CD4-positive, alpha-beta T cell (primary cell): ENCODE data around the gene MLIP. TPM values are rescaled to one million over a fixed set of nuclear protein-coding genes. Genes with fewer than 3 reads are reported as not detected.

Source experiments
- ATAC-seq: fragments of 200-7000 bp; cut with Tn5 transposase; one replicate; pipeline ENCODE4 v1.10.0; 2022; ENCODE audit warnings: mild to moderate bottlenecking; ENCODE audit not compliant: poor library complexity
- CTCF ChIA-PET: fragments of 350-600 bp; sonication (Branson Sonifier 250); formaldehyde crosslinking; loops from one replicate; lab custom pipeline; 2021; ENCODE audit warnings: antibody characterized with exemption, inconsistent platforms; lab: Charles Lee
- POLR2A ChIA-PET: fragments of 350-600 bp; sonication (Branson Sonifier 250); formaldehyde crosslinking; loops from one replicate; lab custom pipeline; 2021; ENCODE audit warnings: antibody characterized with exemption, inconsistent platforms; lab: Charles Lee
- DNase-seq, 14 experiments: peaks; one replicate each; pipeline ENCODE4 v3.0.0-alpha.2; 2013 to 2020; ENCODE audit warnings: mixed read lengths in 2 of 14
- H3K27ac ChIP-seq, 2 donors: one replicate each; pipeline versions ENCODE4 v1.5.1 to v1.7.0; 2013; ENCODE audit warnings: low read length in 2 of 2, low read depth in 1 of 2, mild to moderate bottlenecking in 1 of 2
- H3K27me3 ChIP-seq, 2 experiments: 1 replicate in 1 of 2; 2 replicates in 1 of 2; pipeline versions ENCODE4 v1.6.1 to v1.7.0; 2013; ENCODE audit warnings: low read length in 2 of 2, control low read depth in 1 of 2, mild to moderate bottlenecking in 1 of 2, moderate library complexity in 1 of 2; ENCODE audit not compliant: insufficient read depth in 2 of 2, control insufficient read depth in 1 of 2
- H3K36me3 ChIP-seq: one replicate; pipeline ENCODE4 v1.6.1; 2013; ENCODE audit warnings: low read length, control low read depth; ENCODE audit not compliant: insufficient read depth
- H3K4me1 ChIP-seq: one replicate; pipeline ENCODE4 v1.6.1; 2013; ENCODE audit warnings: low read length, control low read depth; ENCODE audit not compliant: insufficient read depth
- H3K4me3 ChIP-seq: one replicate; pipeline ENCODE4 v1.5.1; 2013; ENCODE audit warnings: mild to moderate bottlenecking, low read length, moderate library complexity
- H3K9me3 ChIP-seq, 2 experiments: 1 replicate in 1 of 2; 2 replicates in 1 of 2; pipeline versions ENCODE4 v1.6.1 to v1.7.0; 2013; ENCODE audit warnings: low read length in 2 of 2, mild to moderate bottlenecking in 2 of 2, control low read depth in 1 of 2, moderate library complexity in 1 of 2; ENCODE audit not compliant: control insufficient read depth in 1 of 2, insufficient read depth in 1 of 2
- H3K27ac Mint-ChIP-seq: one replicate; pipeline ENCODE4 v1.8.0; 2020; ENCODE audit warnings: mixed read lengths
- H3K27me3 Mint-ChIP-seq: one replicate; pipeline ENCODE4 v1.8.0; 2021; ENCODE audit warnings: mixed read lengths
- H3K36me3 Mint-ChIP-seq: one replicate; pipeline ENCODE4 v1.8.0; 2021; ENCODE audit warnings: low read depth, mixed read lengths
- H3K4me1 Mint-ChIP-seq: one replicate; pipeline ENCODE4 v1.8.0; 2021; ENCODE audit warnings: low read depth, mixed read lengths
- H3K4me3 Mint-ChIP-seq: one replicate; pipeline ENCODE4 v1.8.0; 2020; ENCODE audit warnings: mild to moderate bottlenecking, mixed read lengths
- H3K9me3 Mint-ChIP-seq: one replicate; pipeline ENCODE4 v1.8.0; 2020; ENCODE audit warnings: mixed read lengths
- intact Hi-C, 2 experiments: fragments of 100-400 bp; cut with DNase I in 1 of 2; cut with micrococcal nuclease in 1 of 2; formaldehyde crosslinking; loops; one replicate each; pipeline versions ENCODE4 v1.15.1 to v1.9.0; 2023 to 2025; cut with DNase I, micrococcal nuclease
- total RNA-seq, 174 experiments: library from RNA in 2 of 174; stranded (reverse) in 2 of 174; gene quantifications; one replicate each; pipeline ENCODE4 v1.2.3 and lab custom pipeline; 2021 to 2026
- TF ChIP-seq, protein P1 (sequence below): fragments of 200-600 bp; IDR thresholded peaks from one replicate; pipeline ENCODE4 v1.8.0; 2022; ENCODE audit warnings: antibody characterized with exemption, mild to moderate bottlenecking

Gene MLIP
- total RNA-seq, 2 experiments from 2014 or later, result not detected

DNA sequence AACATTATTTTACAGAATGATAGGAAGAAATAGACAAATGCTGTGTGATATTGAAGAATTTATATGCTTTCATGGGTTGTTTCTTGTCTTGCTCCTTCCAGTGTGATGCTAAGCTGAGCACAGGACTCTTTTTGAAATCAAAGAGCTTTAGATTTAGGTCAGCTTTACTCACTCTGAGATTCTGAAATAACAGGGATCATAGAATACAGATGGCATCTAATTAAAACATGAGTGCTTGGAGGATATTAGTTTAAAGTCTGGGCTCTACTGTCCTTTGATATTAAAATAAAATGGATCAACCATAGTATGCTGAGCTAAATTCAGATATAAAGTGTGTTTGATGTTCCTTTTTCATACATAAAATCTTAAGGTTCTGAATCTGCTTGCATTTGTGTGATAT lies 29.6 kb downstream of the MLIP start:
- Mint-ChIP-seq H3K4me1 (no peaks in the 10 kb centered on the region), H3K27ac (no peak overlapping the region), H3K36me3 (no peaks in the 10 kb centered on the region), H3K4me3 (no peak overlapping the region), H3K27me3 (no peaks in the 10 kb centered on the region), H3K9me3 (peaks cover 2% of the 10 kb centered on the region)
- Histone ChIP-seq H3K9me3 (no peaks in the 10 kb centered on the region), H3K27ac (no peak overlapping the region), H3K4me3 (no peak overlapping the region), H3K36me3 (no peaks in the 10 kb centered on the region), H3K4me1 (no peaks in the 10 kb centered on the region), H3K27me3 (no peaks in the 10 kb centered on the region)
- DNase-seq (no peak), ATAC-seq (no peak)
- ChIA-PET CTCF (no interaction called here), POLR2A (no interaction called here)
- intact Hi-C loops, result no loop called here
- TF ChIP-seq, protein P1, sequence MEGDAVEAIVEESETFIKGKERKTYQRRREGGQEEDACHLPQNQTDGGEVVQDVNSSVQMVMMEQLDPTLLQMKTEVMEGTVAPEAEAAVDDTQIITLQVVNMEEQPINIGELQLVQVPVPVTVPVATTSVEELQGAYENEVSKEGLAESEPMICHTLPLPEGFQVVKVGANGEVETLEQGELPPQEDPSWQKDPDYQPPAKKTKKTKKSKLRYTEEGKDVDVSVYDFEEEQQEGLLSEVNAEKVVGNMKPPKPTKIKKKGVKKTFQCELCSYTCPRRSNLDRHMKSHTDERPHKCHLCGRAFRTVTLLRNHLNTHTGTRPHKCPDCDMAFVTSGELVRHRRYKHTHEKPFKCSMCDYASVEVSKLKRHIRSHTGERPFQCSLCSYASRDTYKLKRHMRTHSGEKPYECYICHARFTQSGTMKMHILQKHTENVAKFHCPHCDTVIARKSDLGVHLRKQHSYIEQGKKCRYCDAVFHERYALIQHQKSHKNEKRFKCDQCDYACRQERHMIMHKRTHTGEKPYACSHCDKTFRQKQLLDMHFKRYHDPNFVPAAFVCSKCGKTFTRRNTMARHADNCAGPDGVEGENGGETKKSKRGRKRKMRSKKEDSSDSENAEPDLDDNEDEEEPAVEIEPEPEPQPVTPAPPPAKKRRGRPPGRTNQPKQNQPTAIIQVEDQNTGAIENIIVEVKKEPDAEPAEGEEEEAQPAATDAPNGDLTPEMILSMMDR, result no peak

DNA sequence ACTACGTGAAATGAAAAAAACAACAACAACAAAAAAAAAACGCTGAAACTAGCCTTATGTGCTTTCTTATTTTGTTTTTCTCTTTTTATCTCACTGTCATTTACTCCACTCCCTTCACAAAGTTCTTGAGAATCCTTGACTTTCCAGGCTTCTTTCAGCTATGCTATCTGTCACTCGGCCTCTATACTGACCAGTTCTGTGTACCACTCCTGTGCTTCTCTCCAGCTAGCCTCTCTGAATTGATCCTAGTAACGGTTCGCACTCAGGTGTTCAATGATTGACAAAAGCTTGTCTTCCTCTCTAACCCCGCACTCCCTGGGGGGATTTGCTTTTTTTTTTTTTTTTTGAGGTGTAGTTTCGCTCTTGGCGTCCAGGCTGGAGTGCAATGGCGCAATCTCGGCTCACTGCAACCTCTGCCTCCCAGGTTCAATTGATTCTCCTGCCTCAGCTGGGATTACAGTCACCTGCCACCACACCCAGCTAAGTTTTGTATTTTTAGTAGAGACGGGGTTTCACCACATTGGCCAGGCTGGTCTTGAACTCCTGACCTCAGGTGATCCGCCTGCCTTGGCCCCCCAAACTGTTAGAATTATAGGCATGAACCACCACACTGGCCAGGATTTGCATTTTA lies 31.8 kb downstream of the MLIP start:
- intact Hi-C loops, result no loop called here
- no peaks in the 10 kb centered on the region for H3K4me1 ChIP-seq
- H3K27ac ChIP-seq, result no peak overlapping the region
- H3K36me3 ChIP-seq, result no peaks in the 10 kb centered on the region
- H3K4me1 Mint-ChIP-seq, result no peaks in the 10 kb centered on the region
- H3K9me3 ChIP-seq, result no peaks in the 10 kb centered on the region
- CTCF ChIA-PET, result no interaction called here
- DNase-seq (no peak), ATAC-seq (no peak)
- H3K4me3 ChIP-seq, result no peak overlapping the region
- no peaks in the 10 kb centered on the region for H3K36me3 Mint-ChIP-seq
- no peak overlapping the region for H3K4me3 Mint-ChIP-seq
- TF ChIP-seq, protein P1, result no peak
- H3K27me3 ChIP-seq, result no peaks in the 10 kb centered on the region
- POLR2A ChIA-PET, result no interaction called here
- H3K27me3 Mint-ChIP-seq, result no peaks in the 10 kb centered on the region
- no peak overlapping the region for H3K27ac Mint-ChIP-seq
- H3K9me3 Mint-ChIP-seq, result peaks cover 2% of the 10 kb centered on the region

DNA sequence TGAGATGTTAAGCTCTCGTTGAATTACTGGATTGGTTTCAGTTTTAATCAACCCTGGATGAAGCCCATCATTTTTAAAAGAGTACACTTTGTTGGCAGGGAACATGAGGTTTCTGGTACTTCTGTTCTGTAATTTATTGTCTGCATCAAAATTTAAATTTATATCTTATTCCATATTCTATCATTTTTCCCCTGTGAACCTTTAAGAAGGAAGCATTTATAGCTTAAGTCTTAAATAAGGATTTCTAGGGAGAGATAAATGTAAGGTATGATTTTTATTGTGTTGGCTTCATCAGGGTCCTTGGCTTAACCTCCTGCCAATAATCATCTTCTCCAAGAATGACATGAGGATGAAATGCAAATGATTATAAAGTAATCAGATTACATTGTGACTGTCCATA lies 40.6 kb downstream of the MLIP start:
- Mint-ChIP-seq H3K27ac (no peak overlapping the region), H3K36me3 (no peaks in the 10 kb centered on the region), H3K4me1 (no peaks in the 10 kb centered on the region), H3K4me3 (no peak overlapping the region), H3K9me3 (peaks cover 2% of the 10 kb centered on the region), H3K27me3 (no peaks in the 10 kb centered on the region)
- Histone ChIP-seq H3K36me3 (no peaks in the 10 kb centered on the region), H3K9me3 (no peaks in the 10 kb centered on the region), H3K4me1 (no peaks in the 10 kb centered on the region), H3K27me3 (no peaks in the 10 kb centered on the region), H3K27ac (no peak overlapping the region), H3K4me3 (no peak overlapping the region)
- DNase-seq (no peak), ATAC-seq (no peak)
- intact Hi-C loops, result no loop called here
- ChIA-PET CTCF (no interaction called here), POLR2A (no interaction called here)
- TF ChIP-seq, protein P1, result no peak
